HepG2 (cell line): ENCODE measurements around the gene KDM5B. TPM values are rescaled to one million over a fixed set of nuclear protein-coding genes. Genes with fewer than 3 reads are reported as not detected.

Experiments
- GTF3A ChIP-seq: sonication (generic); formaldehyde crosslinking; conservative IDR thresholded peaks from 2 replicates; pipeline ENCODE4 v1.4.0; 2020; ENCODE audit warnings: mild to moderate bottlenecking, missing genetic modification reagents
- HNF4G ChIP-seq, 2 experiments: sonication (generic) in 1 of 2; formaldehyde crosslinking in 1 of 2; IDR thresholded peaks; 2 replicates each; pipeline versions ENCODE4 v1.4.0 to v1.6.1; 2011 to 2020; ENCODE audit warnings: borderline replicate concordance in 2 of 2, low read depth in 2 of 2, mild to moderate bottlenecking in 2 of 2, low read length in 1 of 2, missing genetic modification reagents in 1 of 2, moderate library complexity in 1 of 2
- IKZF4 ChIP-seq: sonication (generic); formaldehyde crosslinking; IDR thresholded peaks from 2 replicates; pipeline ENCODE4 v1.5.1; 2020; ENCODE audit warnings: borderline replicate concordance, mild to moderate bottlenecking, low read depth, missing genetic modification reagents; ENCODE audit errors: not compliant biosample characterization
- ISL2 ChIP-seq: sonication (generic); formaldehyde crosslinking; IDR thresholded peaks from 2 replicates; pipeline ENCODE4 v1.5.0; 2020; ENCODE audit warnings: missing genetic modification reagents
- KIAA2018 ChIP-seq: sonication (generic); formaldehyde crosslinking; IDR thresholded peaks from 2 replicates; pipeline ENCODE4 v1.5.0; 2020; ENCODE audit warnings: mild to moderate bottlenecking, missing genetic modification reagents, borderline replicate concordance
- POGK ChIP-seq: sonication (generic); formaldehyde crosslinking; conservative IDR thresholded peaks from 2 replicates; pipeline ENCODE4 v1.8.0; 2022; ENCODE audit warnings: mild to moderate bottlenecking, moderate library complexity, missing genetic modification reagents
- POLR2A ChIP-seq, 2 experiments: IDR thresholded peaks; 2 replicates each; pipeline ENCODE4 v1.6.1; 2011; ENCODE audit warnings: low read depth in 2 of 2, low read length in 2 of 2, mild to moderate bottlenecking in 1 of 2, moderate library complexity in 1 of 2; ENCODE audit not compliant: insufficient read depth in 1 of 2
- PRDM15 ChIP-seq: sonication (generic); formaldehyde crosslinking; IDR thresholded peaks from 2 replicates; pipeline ENCODE4 v1.4.0; 2020; ENCODE audit warnings: missing genetic modification reagents
- SUZ12 ChIP-seq: fragments of 150-350 bp; IDR thresholded peaks from 2 replicates; pipeline ENCODE4 v1.6.1; 2014; ENCODE audit warnings: low read depth, low read length
- TAF15 ChIP-seq: fragments of 200-400 bp; formaldehyde crosslinking; IDR thresholded peaks from one replicate; pipeline ENCODE4 v1.6.1; 2018; ENCODE audit warnings: mild to moderate bottlenecking, low read depth, low read length; ENCODE audit not compliant: poor library complexity, severe bottlenecking
- ZNF101 ChIP-seq: sonication (generic); formaldehyde crosslinking; IDR thresholded peaks from 2 replicates; pipeline ENCODE4 v1.4.0; 2020; ENCODE audit warnings: mild to moderate bottlenecking, low read depth, missing genetic modification reagents, borderline replicate concordance
- ZNF282 ChIP-seq: fragments of 450-650 bp; IDR thresholded peaks from 2 replicates; pipeline ENCODE4 v1.6.1; 2018; ENCODE audit not compliant: partially characterized antibody
- ZNF747 ChIP-seq: sonication (generic); formaldehyde crosslinking; IDR thresholded peaks from 2 replicates; pipeline ENCODE4 v1.8.1; 2023; ENCODE audit warnings: missing genetic modification reagents, mild to moderate bottlenecking, borderline replicate concordance
- ZNF891 ChIP-seq: sonication (generic); formaldehyde crosslinking; IDR thresholded peaks from 2 replicates; pipeline ENCODE4 v1.5.0; 2020; ENCODE audit warnings: mild to moderate bottlenecking, missing genetic modification reagents
- polyA plus RNA-seq, 8 experiments: library from polyadenylated mRNA; depleted of rRNA in 3 of 8; stranded (reverse) in 7 of 8; unstranded in 1 of 8; fragments of >200 nt; fragmentation: Illumina TruSeq in 4 of 8; extraction: Trizol in 4 of 8; gene quantifications; 2 replicates each; pipeline versions ENCODE4 v1.2.1 to v1.2.3, GENCODE V29; 2011 to 2016; ENCODE audit warnings: low read depth in 4 of 8, missing spikeins in 1 of 8, mixed read lengths in 1 of 8; ENCODE audit not compliant: insufficient read depth in 1 of 8
- total RNA-seq, 5 experiments: library from RNA; depleted of rRNA; stranded (reverse); fragments of >200 nt; fragmentation: Illumina TruSeq; extraction: Trizol; gene quantifications; 2 replicates each; pipeline ENCODE4 v1.2.3, GENCODE V29; 2016; ENCODE audit warnings: low read depth in 1 of 5

KDM5B gene
- total and polyA plus RNA-seq, 2 of the 13 experiments (the other 11 are each of a cell fraction or from before 2014, with no cell fraction given), result 34.2 to 35.4 TPM

DNA sequence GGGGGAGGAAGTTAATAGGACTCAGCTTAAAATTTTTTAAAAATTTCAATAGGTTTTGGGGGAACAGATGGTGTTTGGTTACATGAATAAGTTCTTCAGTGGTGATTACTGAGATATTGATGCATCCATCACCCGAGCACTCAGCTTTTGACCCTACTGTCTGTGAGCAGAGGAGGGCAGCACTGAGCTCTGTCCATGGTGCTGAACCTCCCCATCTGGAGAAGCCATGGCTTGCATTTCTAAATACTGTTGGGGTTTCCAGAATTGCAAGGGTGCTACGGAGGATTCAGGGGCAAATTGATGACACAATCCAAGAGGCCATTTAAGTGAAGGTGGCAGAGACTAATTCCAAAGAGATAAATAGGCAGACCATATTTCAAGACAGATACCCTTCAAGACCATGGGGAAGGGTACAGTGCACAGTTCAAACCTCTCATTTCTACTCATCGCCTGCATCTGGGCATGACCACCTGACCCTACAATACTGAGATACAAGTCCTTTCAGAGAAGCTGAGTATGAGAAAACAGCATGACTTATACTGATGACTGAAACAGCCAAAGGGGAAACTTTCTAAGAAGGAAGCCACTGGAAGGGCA lies 115.2 kb downstream of the KDM5B start (continued):
- TF ChIP-seq PRDM15 (CRISPR knock-in tag), result no peak
- TF ChIP-seq ZNF891 (CRISPR knock-in tag), result no peak; the same call in 1 of the 2 replicates
- no peak for TF ChIP-seq TAF15
- TF ChIP-seq POGK (CRISPR knock-in tag), result peak; percentile 80
- TF ChIP-seq GTF3A (CRISPR knock-in tag), result no peak
- TF ChIP-seq ZNF101, result no peak
- no peak for TF ChIP-seq SUZ12
- TF ChIP-seq ZNF282, result no peak
- no peak for TF ChIP-seq ZNF747
- TF ChIP-seq ISL2 (CRISPR knock-in tag), result peak; percentile 59; the same call in 1 of the 2 replicates
- no peak for TF ChIP-seq POLR2A (IDR thresholded peaks at IDR 0.05; ENCODE audit: insufficient read depth in 1 of 2, low read depth in 2 of 2, low read length in 2 of 2)
- TF ChIP-seq KIAA2018 (CRISPR knock-in tag), result no peak
- TF ChIP-seq HNF4G (IDR thresholded peaks at IDR 0.05; ENCODE audit: borderline replicate concordance, low read depth, low read length), result no peak
- no peak for TF ChIP-seq HNF4G (CRISPR knock-in tag; IDR thresholded peaks at IDR 0.05; ENCODE audit: borderline replicate concordance, low read depth)
- peak; percentile 48 for TF ChIP-seq IKZF4 (CRISPR knock-in tag)
